ENCODE measurements around the gene VAV1.

Gene VAV1

GRCh38 chr19:6812612-6813011 is 40.1 kb downstream of the VAV1 start:
- H3K9ac ChIP-seq (ENCODE audit: low read length), result no peak overlapping the region
- no peaks in the 10 kb centered on the region for H3K36me3 ChIP-seq (ENCODE audit: control insufficient read depth, insufficient read depth, low read length, severe bottlenecking)
- no peaks in the 10 kb centered on the region for H3K27me3 ChIP-seq (replicated peaks; ENCODE audit: control insufficient read depth, insufficient read depth, low read length)
- no peak for DNase-seq (ENCODE audit: low read depth)
- no peaks in the 10 kb centered on the region for H3K4me1 ChIP-seq (ENCODE audit: control insufficient read depth, insufficient read depth, low read length)
- H3K9me3 ChIP-seq (ENCODE audit: control insufficient read depth, low read length), result peaks cover 6% of the 10 kb centered on the region
- no peak overlapping the region for H3K4me3 ChIP-seq (ENCODE audit: low read length)

- Histone ChIP-seq H3K27me3 (replicated peaks; ENCODE audit: control insufficient read depth, insufficient read depth, low read length) (no peaks in the 10 kb centered on the region), H3K36me3 (ENCODE audit: control insufficient read depth, insufficient read depth, low read length, severe bottlenecking) (no peaks in the 10 kb centered on the region), H3K4me3 (ENCODE audit: low read length) (no peak overlapping the region), H3K4me1 (ENCODE audit: control insufficient read depth, insufficient read depth, low read length) (no peaks in the 10 kb centered on the region), H3K9me3 (ENCODE audit: control insufficient read depth, low read length) (peaks cover 2% of the 10 kb centered on the region), H3K9ac (ENCODE audit: low read length) (no peak overlapping the region)
- DNase-seq (ENCODE audit: low read depth), result no peak
These were observed 41.2 kb downstream of the VAV1 start for GRCh38 chr19:6813659-6814058.

GRCh38 chr19:6817179-6817578 is 44.7 kb downstream of the VAV1 start:
- no peak for DNase-seq (ENCODE audit: low read depth)
- H3K27me3 ChIP-seq (replicated peaks; ENCODE audit: control insufficient read depth, insufficient read depth, low read length), result no peaks in the 10 kb centered on the region
- no peaks in the 10 kb centered on the region for H3K4me1 ChIP-seq (ENCODE audit: control insufficient read depth, insufficient read depth, low read length)
- H3K4me3 ChIP-seq (ENCODE audit: low read length), result no peak overlapping the region
- peaks cover 16% of the 10 kb centered on the region for H3K9me3 ChIP-seq (ENCODE audit: control insufficient read depth, low read length)
- H3K9ac ChIP-seq (ENCODE audit: low read length), result no peak overlapping the region
- no peaks in the 10 kb centered on the region for H3K36me3 ChIP-seq (ENCODE audit: control insufficient read depth, insufficient read depth, low read length, severe bottlenecking)

DNA sequence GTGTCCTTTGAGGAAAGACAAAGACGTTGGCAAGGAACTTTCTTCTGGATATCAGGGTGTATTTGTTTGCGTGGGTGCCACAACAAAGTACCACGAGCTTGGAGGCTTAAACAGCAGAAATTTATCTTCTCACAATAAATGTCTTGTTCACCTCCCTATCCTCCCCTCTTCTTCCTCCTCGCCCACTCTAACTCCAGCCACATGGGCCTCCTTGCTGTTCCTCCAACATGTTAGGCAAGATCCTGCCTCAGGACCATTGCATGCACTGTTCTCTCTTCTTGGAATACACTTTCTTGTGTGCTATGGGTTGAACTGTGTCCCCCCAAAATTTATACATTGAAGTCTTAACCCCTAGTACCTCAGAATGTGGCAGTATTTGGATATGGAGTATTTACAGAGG is 45.7 kb downstream of the VAV1 start:
- DNase-seq (ENCODE audit: low read depth), result no peak
- H3K36me3 ChIP-seq (ENCODE audit: control insufficient read depth, insufficient read depth, low read length, severe bottlenecking), result no peaks in the 10 kb centered on the region
- no peaks in the 10 kb centered on the region for H3K27me3 ChIP-seq (replicated peaks; ENCODE audit: control insufficient read depth, insufficient read depth, low read length)
- no peaks in the 10 kb centered on the region for H3K4me1 ChIP-seq (ENCODE audit: control insufficient read depth, insufficient read depth, low read length)
- peaks cover 16% of the 10 kb centered on the region for H3K9me3 ChIP-seq (ENCODE audit: control insufficient read depth, low read length)
- no peak overlapping the region for H3K9ac ChIP-seq (ENCODE audit: low read length)
- H3K4me3 ChIP-seq (ENCODE audit: low read length), result no peak overlapping the region

DNA sequence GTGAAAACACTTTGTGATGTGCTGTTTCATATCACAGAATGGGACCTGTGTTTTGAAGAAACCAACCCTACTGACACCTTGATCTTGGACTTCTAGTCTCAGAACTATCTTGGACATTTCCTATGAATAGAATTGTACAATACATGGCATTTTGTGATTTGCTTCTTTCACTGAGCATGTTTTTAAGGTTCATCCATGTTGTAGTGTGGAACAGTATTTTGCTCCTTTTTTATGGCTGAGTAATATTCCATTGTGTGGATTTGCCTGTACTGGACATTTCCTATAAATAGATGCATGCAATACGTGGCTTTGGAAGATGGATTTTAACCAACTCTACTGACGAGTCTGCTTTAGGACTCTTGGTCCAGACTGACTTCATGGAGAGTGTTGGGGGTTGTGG is 46.8 kb downstream of the VAV1 start:
- no peak overlapping the region for H3K4me3 ChIP-seq (ENCODE audit: low read length)
- peaks cover 16% of the 10 kb centered on the region for H3K9me3 ChIP-seq (ENCODE audit: control insufficient read depth, low read length)
- H3K36me3 ChIP-seq (ENCODE audit: control insufficient read depth, insufficient read depth, low read length, severe bottlenecking), result no peaks in the 10 kb centered on the region
- H3K9ac ChIP-seq (ENCODE audit: low read length), result no peak overlapping the region
- no peak for DNase-seq (ENCODE audit: low read depth)
- no peaks in the 10 kb centered on the region for H3K4me1 ChIP-seq (ENCODE audit: control insufficient read depth, insufficient read depth, low read length)
- H3K27me3 ChIP-seq (replicated peaks; ENCODE audit: control insufficient read depth, insufficient read depth, low read length), result no peaks in the 10 kb centered on the region

DNA sequence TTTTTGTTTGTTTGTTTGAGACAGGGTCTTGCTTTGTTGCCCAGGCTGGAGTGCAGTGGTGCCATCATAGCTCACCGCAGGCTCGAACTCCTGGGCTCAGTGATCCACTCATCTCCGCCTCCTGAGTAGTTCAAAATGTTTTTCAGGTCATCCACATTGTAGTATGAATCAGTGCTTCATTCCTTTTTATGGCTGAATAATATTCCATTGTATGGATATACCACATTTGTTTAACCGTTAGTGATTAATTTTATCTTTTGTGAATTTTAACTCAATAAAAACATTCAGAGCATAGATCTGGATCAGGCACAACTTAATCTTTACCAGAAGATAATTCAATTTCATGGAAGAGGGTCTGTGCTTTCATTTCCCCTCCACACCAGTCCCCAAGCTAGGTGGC is 47.7 kb downstream of the VAV1 start:
- no peak overlapping the region for H3K4me3 ChIP-seq (ENCODE audit: low read length)
- peaks cover 16% of the 10 kb centered on the region for H3K9me3 ChIP-seq (ENCODE audit: control insufficient read depth, low read length)
- no peaks in the 10 kb centered on the region for H3K27me3 ChIP-seq (replicated peaks; ENCODE audit: control insufficient read depth, insufficient read depth, low read length)
- H3K4me1 ChIP-seq (ENCODE audit: control insufficient read depth, insufficient read depth, low read length), result no peaks in the 10 kb centered on the region
- DNase-seq (ENCODE audit: low read depth), result no peak
- no peaks in the 10 kb centered on the region for H3K36me3 ChIP-seq (ENCODE audit: control insufficient read depth, insufficient read depth, low read length, severe bottlenecking)
- no peak overlapping the region for H3K9ac ChIP-seq (ENCODE audit: low read length)

DNA sequence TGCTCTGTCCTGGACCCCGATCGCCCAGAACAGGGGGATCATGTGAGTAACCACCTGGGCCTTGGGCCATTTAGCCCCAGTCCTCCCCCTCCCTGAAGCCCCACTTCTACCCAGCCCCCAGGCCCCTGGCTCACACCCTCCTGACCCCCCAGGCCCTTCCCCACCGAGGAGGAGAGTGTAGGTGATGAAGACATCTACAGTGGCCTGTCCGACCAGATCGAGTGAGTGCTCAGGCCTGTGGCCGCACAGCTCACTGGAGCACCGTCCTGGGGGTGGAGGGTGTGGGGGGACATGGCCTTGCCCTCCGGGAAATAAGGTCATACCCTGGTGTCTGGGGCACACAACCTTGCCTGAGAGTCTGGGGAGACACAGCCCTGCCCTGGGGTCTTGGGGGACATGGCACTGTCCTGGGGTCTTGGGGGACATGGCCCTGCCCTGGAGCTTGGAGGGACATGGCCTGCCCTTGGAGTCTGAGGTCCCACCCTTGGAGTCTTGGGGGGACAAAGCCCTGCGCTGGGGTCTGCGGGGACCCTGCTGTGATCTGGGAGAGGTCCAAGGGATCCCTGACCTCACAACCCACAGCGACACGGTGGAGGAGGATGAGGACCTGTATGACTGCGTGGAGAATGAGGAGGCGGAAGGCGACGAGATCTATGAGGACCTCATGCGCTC is 49.3 kb downstream of the VAV1 start:
- Histone ChIP-seq H3K4me3 (ENCODE audit: low read length) (no peak overlapping the region), H3K9ac (ENCODE audit: low read length) (no peak overlapping the region), H3K4me1 (ENCODE audit: control insufficient read depth, insufficient read depth, low read length) (no peaks in the 10 kb centered on the region), H3K9me3 (ENCODE audit: control insufficient read depth, low read length) (peaks cover 16% of the 10 kb centered on the region), H3K36me3 (ENCODE audit: control insufficient read depth, insufficient read depth, low read length, severe bottlenecking) (no peaks in the 10 kb centered on the region), H3K27me3 (replicated peaks; ENCODE audit: control insufficient read depth, insufficient read depth, low read length) (no peaks in the 10 kb centered on the region)
- DNase-seq (ENCODE audit: low read depth), result no peak

GRCh38 chr19:6822311-6822670 is 49.8 kb downstream of the VAV1 start:
- no peak overlapping the region for H3K4me3 ChIP-seq (ENCODE audit: low read length)
- H3K9me3 ChIP-seq (ENCODE audit: control insufficient read depth, low read length), result peaks cover 16% of the 10 kb centered on the region
- no peaks in the 10 kb centered on the region for H3K4me1 ChIP-seq (ENCODE audit: control insufficient read depth, insufficient read depth, low read length)
- no peak for DNase-seq (ENCODE audit: low read depth)
- no peaks in the 10 kb centered on the region for H3K36me3 ChIP-seq (ENCODE audit: control insufficient read depth, insufficient read depth, low read length, severe bottlenecking)
- no peak overlapping the region for H3K9ac ChIP-seq (ENCODE audit: low read length)
- H3K27me3 ChIP-seq (replicated peaks; ENCODE audit: control insufficient read depth, insufficient read depth, low read length), result no peaks in the 10 kb centered on the region

GRCh38 chr19:6825076-6825774 is 52.7 kb downstream of the VAV1 start:
- DNase-seq (ENCODE audit: low read depth), result no peak
- no peaks in the 10 kb centered on the region for H3K4me1 ChIP-seq (ENCODE audit: control insufficient read depth, insufficient read depth, low read length)
- peaks cover 5% of the 10 kb centered on the region for H3K27me3 ChIP-seq (replicated peaks; ENCODE audit: control insufficient read depth, insufficient read depth, low read length)
- no peak overlapping the region for H3K9ac ChIP-seq (ENCODE audit: low read length)
- H3K36me3 ChIP-seq (ENCODE audit: control insufficient read depth, insufficient read depth, low read length, severe bottlenecking), result no peaks in the 10 kb centered on the region
- H3K9me3 ChIP-seq (ENCODE audit: control insufficient read depth, low read length), result peaks cover 6% of the 10 kb centered on the region
- H3K4me3 ChIP-seq (ENCODE audit: low read length), result no peak overlapping the region

- Histone ChIP-seq H3K27me3 (replicated peaks; ENCODE audit: control insufficient read depth, insufficient read depth, low read length) (peaks cover 5% of the 10 kb centered on the region), H3K4me1 (ENCODE audit: control insufficient read depth, insufficient read depth, low read length) (no peaks in the 10 kb centered on the region), H3K9me3 (ENCODE audit: control insufficient read depth, low read length) (no peaks in the 10 kb centered on the region), H3K36me3 (ENCODE audit: control insufficient read depth, insufficient read depth, low read length, severe bottlenecking) (no peaks in the 10 kb centered on the region), H3K9ac (ENCODE audit: low read length) (no peak overlapping the region), H3K4me3 (ENCODE audit: low read length) (no peak overlapping the region)
- no peak for DNase-seq (ENCODE audit: low read depth)
These were observed 53.9 kb downstream of the VAV1 start for GRCh38 chr19:6826281-6826920.

DNA sequence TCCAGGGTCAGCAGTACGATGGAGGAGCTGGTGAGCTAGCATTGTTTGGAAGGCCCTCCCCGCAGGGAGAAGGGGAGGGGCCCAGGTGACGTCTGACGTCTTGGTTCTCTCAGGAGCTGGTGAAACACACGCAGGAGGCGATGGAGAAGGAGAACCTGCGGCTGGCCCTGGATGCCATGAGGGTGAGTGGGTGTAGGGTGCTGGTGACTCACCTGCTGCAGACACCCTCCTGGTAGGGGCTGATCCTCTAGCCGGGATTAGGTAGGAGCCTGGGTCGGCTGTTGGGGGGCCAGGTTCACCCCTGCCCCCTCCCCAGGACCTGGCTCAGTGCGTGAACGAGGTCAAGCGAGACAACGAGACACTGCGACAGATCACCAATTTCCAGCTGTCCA is 55.8 kb downstream of the VAV1 start:
- DNase-seq (ENCODE audit: low read depth), result no peak
- peaks cover 9% of the 10 kb centered on the region for H3K27me3 ChIP-seq (replicated peaks; ENCODE audit: control insufficient read depth, insufficient read depth, low read length)
- H3K4me3 ChIP-seq (ENCODE audit: low read length), result no peak overlapping the region
- no peak overlapping the region for H3K9ac ChIP-seq (ENCODE audit: low read length)
- no peaks in the 10 kb centered on the region for H3K4me1 ChIP-seq (ENCODE audit: control insufficient read depth, insufficient read depth, low read length)
- no peaks in the 10 kb centered on the region for H3K9me3 ChIP-seq (ENCODE audit: control insufficient read depth, low read length)
- no peaks in the 10 kb centered on the region for H3K36me3 ChIP-seq (ENCODE audit: control insufficient read depth, insufficient read depth, low read length, severe bottlenecking)
